Measurements from ENCODE around the gene EEF1AKMT2.

The EEF1AKMT2 gene

GRCh38 chr10:124756156-124756903 is 35.4 kb downstream of the EEF1AKMT2 start:
- TF ChIP-seq CSRNP3 (CRISPR knock-in tag; IDR thresholded peaks at IDR 0.05), result no peak
- TF ChIP-seq, protein P1, sequence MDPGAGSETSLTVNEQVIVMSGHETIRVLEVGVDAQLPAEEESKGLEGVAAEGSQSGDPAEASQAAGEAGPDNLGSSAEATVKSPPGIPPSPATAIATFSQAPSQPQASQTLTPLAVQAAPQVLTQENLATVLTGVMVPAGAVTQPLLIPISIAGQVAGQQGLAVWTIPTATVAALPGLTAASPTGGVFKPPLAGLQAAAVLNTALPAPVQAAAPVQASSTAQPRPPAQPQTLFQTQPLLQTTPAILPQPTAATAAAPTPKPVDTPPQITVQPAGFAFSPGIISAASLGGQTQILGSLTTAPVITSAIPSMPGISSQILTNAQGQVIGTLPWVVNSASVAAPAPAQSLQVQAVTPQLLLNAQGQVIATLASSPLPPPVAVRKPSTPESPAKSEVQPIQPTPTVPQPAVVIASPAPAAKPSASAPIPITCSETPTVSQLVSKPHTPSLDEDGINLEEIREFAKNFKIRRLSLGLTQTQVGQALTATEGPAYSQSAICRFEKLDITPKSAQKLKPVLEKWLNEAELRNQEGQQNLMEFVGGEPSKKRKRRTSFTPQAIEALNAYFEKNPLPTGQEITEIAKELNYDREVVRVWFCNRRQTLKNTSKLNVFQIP (CRISPR knock-in tag; IDR thresholded peaks at IDR 0.05; ENCODE audit: borderline replicate concordance, low read depth), result no peak
- TF ChIP-seq ZNF565 (CRISPR knock-in tag; conservative IDR thresholded peaks at IDR 0.05; ENCODE audit: low read depth), result no peak
- no peak for TF ChIP-seq TCF4 (CRISPR knock-in tag; IDR thresholded peaks at IDR 0.05; ENCODE audit: borderline replicate concordance)
- no peak for TF ChIP-seq TOX (CRISPR knock-in tag; IDR thresholded peaks at IDR 0.05; ENCODE audit: borderline replicate concordance)
- TF ChIP-seq ESRRG (CRISPR knock-in tag; IDR thresholded peaks at IDR 0.05), result no peak
- TF ChIP-seq BACH2 (CRISPR knock-in tag; IDR thresholded peaks at IDR 0.05; ENCODE audit: borderline replicate concordance), result no peak
- TF ChIP-seq, protein P2, sequence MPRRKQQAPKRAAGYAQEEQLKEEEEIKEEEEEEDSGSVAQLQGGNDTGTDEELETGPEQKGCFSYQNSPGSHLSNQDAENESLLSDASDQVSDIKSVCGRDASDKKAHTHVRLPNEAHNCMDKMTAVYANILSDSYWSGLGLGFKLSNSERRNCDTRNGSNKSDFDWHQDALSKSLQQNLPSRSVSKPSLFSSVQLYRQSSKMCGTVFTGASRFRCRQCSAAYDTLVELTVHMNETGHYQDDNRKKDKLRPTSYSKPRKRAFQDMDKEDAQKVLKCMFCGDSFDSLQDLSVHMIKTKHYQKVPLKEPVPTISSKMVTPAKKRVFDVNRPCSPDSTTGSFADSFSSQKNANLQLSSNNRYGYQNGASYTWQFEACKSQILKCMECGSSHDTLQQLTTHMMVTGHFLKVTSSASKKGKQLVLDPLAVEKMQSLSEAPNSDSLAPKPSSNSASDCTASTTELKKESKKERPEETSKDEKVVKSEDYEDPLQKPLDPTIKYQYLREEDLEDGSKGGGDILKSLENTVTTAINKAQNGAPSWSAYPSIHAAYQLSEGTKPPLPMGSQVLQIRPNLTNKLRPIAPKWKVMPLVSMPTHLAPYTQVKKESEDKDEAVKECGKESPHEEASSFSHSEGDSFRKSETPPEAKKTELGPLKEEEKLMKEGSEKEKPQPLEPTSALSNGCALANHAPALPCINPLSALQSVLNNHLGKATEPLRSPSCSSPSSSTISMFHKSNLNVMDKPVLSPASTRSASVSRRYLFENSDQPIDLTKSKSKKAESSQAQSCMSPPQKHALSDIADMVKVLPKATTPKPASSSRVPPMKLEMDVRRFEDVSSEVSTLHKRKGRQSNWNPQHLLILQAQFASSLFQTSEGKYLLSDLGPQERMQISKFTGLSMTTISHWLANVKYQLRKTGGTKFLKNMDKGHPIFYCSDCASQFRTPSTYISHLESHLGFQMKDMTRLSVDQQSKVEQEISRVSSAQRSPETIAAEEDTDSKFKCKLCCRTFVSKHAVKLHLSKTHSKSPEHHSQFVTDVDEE (CRISPR knock-in tag; IDR thresholded peaks at IDR 0.05), result no peak
- TF ChIP-seq OSR1 (CRISPR knock-in tag; IDR thresholded peaks at IDR 0.05), result no peak
- no peak for TF ChIP-seq SNAI2 (CRISPR knock-in tag; IDR thresholded peaks at IDR 0.05)
- TF ChIP-seq ZFP30 (CRISPR knock-in tag; IDR thresholded peaks at IDR 0.05), result no peak
- TF ChIP-seq CREB5 (CRISPR knock-in tag; IDR thresholded peaks at IDR 0.05; ENCODE audit: low read depth), result no peak
- no peak for TF ChIP-seq ISL1 (CRISPR knock-in tag; IDR thresholded peaks at IDR 0.05)
- no peak for TF ChIP-seq CSDC2 (CRISPR knock-in tag; IDR thresholded peaks at IDR 0.05)
- TF ChIP-seq ZFP3 (CRISPR knock-in tag; IDR thresholded peaks at IDR 0.05), result no peak
- ATAC-seq, result no peak

DNA sequence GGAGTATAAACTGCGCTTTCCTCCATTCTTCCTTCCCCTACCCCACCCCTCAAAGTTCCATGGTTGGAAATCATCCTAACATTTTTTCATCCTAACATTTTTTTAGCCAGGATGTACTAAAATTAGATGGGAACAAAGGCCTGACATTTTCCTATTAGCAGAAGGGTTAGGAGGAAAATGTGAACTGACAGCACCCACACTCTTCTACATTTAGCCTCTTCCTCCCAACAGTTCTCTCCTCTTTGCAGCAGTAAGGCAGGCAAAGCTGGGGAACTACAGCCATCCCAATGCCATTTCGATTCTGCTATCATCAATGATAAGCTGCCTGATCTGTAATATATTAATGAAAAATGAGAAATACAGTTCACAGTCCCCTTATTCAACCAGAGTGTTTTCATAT is 36.1 kb downstream of the EEF1AKMT2 start:
- no peak for ATAC-seq
- TF ChIP-seq RARB (CRISPR knock-in tag; IDR thresholded peaks at IDR 0.05) (no peak), SNAI2 (CRISPR knock-in tag; IDR thresholded peaks at IDR 0.05) (no peak), PATZ1 (CRISPR knock-in tag; IDR thresholded peaks at IDR 0.05; ENCODE audit: borderline replicate concordance) (no peak), OSR1 (CRISPR knock-in tag; IDR thresholded peaks at IDR 0.05) (no peak), ZNF8 (CRISPR knock-in tag; IDR thresholded peaks at IDR 0.05) (no peak), CREB5 (CRISPR knock-in tag; IDR thresholded peaks at IDR 0.05; ENCODE audit: low read depth) (no peak), GLIS3 (CRISPR knock-in tag; IDR thresholded peaks at IDR 0.05) (no peak)

DNA sequence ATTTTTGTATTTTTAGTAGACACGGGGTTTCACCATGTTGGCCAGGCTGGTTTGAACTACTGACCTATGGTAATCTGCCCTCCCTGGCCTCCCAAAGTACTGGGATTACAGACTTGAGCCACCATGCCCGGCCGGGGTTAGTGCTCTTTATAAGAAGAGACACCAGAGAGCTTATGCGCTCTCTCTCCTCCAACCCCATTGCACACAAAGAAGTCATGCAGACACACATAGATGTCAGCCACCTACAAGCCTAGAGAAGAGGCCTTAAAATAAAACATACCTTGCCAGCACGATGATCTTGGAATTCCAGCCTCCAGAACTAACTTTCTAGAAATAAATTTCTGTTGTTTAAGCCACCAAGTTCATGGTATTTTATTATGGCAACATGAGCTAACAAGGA is 37.5 kb downstream of the EEF1AKMT2 start:
- no peak for ATAC-seq
- no peak for TF ChIP-seq PATZ1 (CRISPR knock-in tag; IDR thresholded peaks at IDR 0.05; ENCODE audit: borderline replicate concordance)
- no peak for TF ChIP-seq CSRNP3 (CRISPR knock-in tag; IDR thresholded peaks at IDR 0.05)
- TF ChIP-seq, protein P2 (CRISPR knock-in tag; IDR thresholded peaks at IDR 0.05), result no peak
- TF ChIP-seq OSR1 (CRISPR knock-in tag; IDR thresholded peaks at IDR 0.05), result no peak
- no peak for TF ChIP-seq TOX (CRISPR knock-in tag; IDR thresholded peaks at IDR 0.05; ENCODE audit: borderline replicate concordance)
- no peak for TF ChIP-seq GLIS3 (CRISPR knock-in tag; IDR thresholded peaks at IDR 0.05)

All from SK-N-SH treated with all-trans-retinoic acid at 6 μM for 48 hours (cell line).